HL-60/S4 treated with phorbol 12-myristate 13-acetate at 8.2 ng/mL for 4 days and 3 days (cell line): ENCODE results near the gene SMC2.

ENCODE experiments used
- in situ Hi-C: fragments of 300-500 bp; cut with MboI; formaldehyde crosslinking; loops from 2 replicates; pipeline ENCODE4 v1.15.0; 2022; ENCODE audit warnings: low sequenced_read_pairs

Gene SMC2

GRCh38 chr9:104093647-104094533 lies at the start of gene SMC2:
Gene SMC2 (plus strand): TSS chr9:104094309. CDS start chr9:104095385, 1,076 bp downstream.
- in situ Hi-C loops = no loop called here

- in situ Hi-C loops = no loop called here
Measured at GRCh38 chr9:104068546-104068945, 25.6 kb upstream of the SMC2 start.

- in situ Hi-C loops = no loop called here
Measured at GRCh38 chr9:104069288-104069687, 24.8 kb upstream of the SMC2 start.

GRCh38 chr9:104071589-104071988 lies 22.5 kb upstream of the SMC2 start:
- in situ Hi-C loops = no loop called here

- in situ Hi-C loops = no loop called here
Measured at GRCh38 chr9:104073098-104073769, 20.9 kb upstream of the SMC2 start.

GRCh38 chr9:104073770-104074133 lies 20.4 kb upstream of the SMC2 start:
- in situ Hi-C loops = no loop called here

- in situ Hi-C loops = no loop called here
Measured at GRCh38 chr9:104074876-104075275, 19.2 kb upstream of the SMC2 start.

GRCh38 chr9:104075801-104076753 lies 18.0 kb upstream of the SMC2 start:
- in situ Hi-C loops = no loop called here

- in situ Hi-C loops = no loop called here
Measured at GRCh38 chr9:104078596-104078995, 15.5 kb upstream of the SMC2 start.

GRCh38 chr9:104080983-104081382 lies 13.1 kb upstream of the SMC2 start:
- in situ Hi-C loops = no loop called here

GRCh38 chr9:104082168-104082567 lies 11.9 kb upstream of the SMC2 start:
- in situ Hi-C loops = no loop called here

GRCh38 chr9:104085525-104085924 lies 8.6 kb upstream of the SMC2 start:
- in situ Hi-C loops = no loop called here

- in situ Hi-C loops = no loop called here
Measured at GRCh38 chr9:104087894-104088293, 6.2 kb upstream of the SMC2 start.

- in situ Hi-C loops = no loop called here
Measured at GRCh38 chr9:104088416-104088815, 5.7 kb upstream of the SMC2 start.

GRCh38 chr9:104090578-104090977 lies 3.5 kb upstream of the SMC2 start:
- in situ Hi-C loops = no loop called here

GRCh38 chr9:104091116-104091515 lies 3.0 kb upstream of the SMC2 start:
- in situ Hi-C loops = no loop called here

- in situ Hi-C loops = no loop called here
Measured at GRCh38 chr9:104091708-104092107, 2.4 kb upstream of the SMC2 start.

- in situ Hi-C loops = no loop called here
Measured at GRCh38 chr9:104092192-104092591, 1.9 kb upstream of the SMC2 start.

GRCh38 chr9:104092875-104093600 lies 1.1 kb upstream of the SMC2 start:
- in situ Hi-C loops = no loop called here

GRCh38 chr9:104094534-104095015 lies 466 bp downstream of the SMC2 start:
- in situ Hi-C loops = no loop called here
